Left kidney (tissue), 2 donors: Measurements from ENCODE around the gene IL36A. TPM values are rescaled to one million over a fixed set of nuclear protein-coding genes. Genes with fewer than 3 reads are reported as not detected.

ENCODE experiments used
- DNase-seq: peaks from one replicate; pipeline ENCODE4 v3.0.0-alpha.2; 2013
- polyA plus RNA-seq: library from polyadenylated mRNA; unstranded; fragments of 120-200 nt; gene quantifications from one replicate; pipeline ENCODE4 v1.2.1, GENCODE V29; 2013; ENCODE audit not compliant: insufficient read length

IL36A gene
- polyA plus RNA-seq, 1 donor: not detected

- DNase-seq: no peak
These were observed 2.6 kb upstream of the IL36A start for GRCh38 chr2:113002677-113003076.

DNA sequence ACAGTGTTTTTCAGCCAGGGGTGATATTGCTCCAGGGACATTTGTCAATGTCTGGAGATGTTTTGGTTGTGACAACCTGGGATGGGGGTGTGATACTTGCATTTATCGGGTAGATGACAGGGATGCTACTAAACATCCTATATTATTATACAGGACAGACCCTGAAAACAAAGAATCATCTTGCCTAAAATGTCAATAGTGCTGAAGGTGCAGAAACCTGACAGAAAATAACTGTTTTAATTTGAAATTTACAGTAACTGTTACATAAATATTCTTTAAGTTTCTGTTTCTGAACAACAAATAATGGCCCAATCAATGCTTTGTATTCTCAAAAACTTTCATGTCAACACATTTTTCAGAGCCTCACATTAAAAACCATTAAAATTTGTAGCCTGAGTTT lies 2.0 kb downstream of the IL36A start:
- no peak for DNase-seq

DNA sequence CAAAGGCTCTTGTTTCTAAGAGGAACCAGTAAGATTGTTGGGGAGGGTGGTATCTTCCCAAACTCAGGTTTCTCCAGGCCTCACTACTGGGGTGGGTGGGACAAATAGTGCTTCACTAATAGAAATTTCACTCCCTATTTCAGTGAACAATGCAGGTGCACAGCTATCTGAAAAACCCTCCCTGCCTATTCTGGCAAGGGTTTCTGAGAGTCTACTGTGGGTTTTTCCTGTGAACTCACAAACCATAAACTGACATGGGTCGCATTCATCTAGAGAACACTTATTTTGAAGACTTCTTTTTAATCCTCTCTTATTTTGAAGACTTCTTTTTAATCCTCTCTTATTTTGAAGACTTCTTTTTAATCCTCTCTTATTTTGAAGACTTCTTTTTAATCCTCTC lies 4.4 kb downstream of the IL36A start:
- no peak for DNase-seq

DNA sequence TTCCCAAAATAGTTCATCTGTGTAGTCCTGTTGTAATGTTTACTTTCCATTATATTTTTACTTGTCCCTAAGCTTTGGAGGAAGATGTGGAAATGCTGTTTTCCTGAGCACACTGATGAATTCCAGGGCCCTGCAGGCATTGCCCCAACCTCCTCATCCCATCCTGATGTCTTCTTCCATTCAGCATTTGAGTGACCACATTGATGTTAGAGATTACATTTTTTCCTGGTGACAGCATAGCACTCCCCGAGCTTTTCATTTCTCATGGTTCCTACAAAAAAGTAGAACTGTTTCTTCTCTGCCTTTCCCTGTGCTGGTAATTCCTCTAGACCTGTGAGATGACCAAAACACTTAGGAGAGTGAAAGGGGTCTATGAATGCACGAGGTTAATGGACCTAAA lies 4.8 kb downstream of the IL36A start:
- no peak for DNase-seq

DNA sequence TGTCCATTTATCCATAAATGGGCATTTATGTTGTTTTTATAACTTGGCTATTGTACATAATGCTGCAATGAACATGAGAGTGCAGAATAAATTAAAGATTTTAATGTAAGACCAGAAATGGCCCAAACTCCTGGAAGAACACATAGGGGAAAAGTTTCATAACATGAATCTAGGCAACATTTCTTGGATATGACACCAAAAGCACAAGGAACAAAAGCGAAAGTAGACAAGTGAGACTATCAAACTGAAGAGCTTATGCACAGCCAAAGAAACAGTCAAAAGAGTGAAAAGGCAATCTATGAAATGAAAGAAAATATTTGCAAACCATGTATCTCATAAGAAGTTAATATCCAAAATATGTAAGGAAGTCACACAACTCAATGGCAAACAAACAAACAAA lies 5.8 kb downstream of the IL36A start:
- no peak for DNase-seq

GRCh38 chr2:113012436-113013335 lies 7.4 kb downstream of the IL36A start:
- DNase-seq: no peak

DNA sequence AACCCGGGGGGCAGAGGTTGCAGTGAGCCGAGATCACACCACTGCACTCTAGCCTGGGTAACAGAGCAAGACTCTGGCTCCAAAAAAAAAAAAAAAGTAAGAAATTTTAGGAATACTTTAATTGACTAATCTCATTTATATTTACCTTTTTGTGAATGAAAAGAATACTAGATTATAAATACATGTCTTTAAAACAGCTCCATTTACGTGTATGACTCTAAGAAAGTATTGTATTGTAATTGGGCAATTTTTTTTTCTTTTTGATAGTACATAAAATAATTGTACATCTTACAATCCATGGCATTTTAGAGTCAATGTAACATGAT lies 8.0 kb downstream of the IL36A start:
- no peak for DNase-seq

- no peak for DNase-seq
These were observed 8.8 kb downstream of the IL36A start for GRCh38 chr2:113014067-113014466.

DNA sequence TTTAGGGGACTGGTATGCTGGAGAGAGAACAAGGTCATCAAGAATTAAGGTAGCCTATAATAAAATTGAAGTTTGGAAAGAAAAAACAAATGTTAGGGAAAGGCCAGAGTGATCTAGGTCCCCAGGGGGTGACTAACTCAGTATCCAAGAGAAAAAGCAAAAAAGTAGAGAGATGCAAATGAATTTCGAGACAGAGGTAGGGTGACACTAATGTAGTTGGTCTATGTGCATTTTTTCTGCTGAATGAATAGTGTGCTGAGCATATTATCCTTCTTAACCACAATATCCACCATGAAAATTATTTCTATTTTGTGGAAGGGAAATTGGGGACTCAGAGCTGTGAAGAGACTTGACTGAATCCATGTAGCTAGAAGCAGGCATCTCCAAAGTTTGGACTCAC lies 9.8 kb downstream of the IL36A start:
- no peak for DNase-seq

GRCh38 chr2:113015655-113016054 lies 10.4 kb downstream of the IL36A start:
- DNase-seq: no peak

GRCh38 chr2:113018509-113018908 lies 13.2 kb downstream of the IL36A start:
- DNase-seq: no peak

- DNase-seq: no peak
These were observed 16.1 kb downstream of the IL36A start for GRCh38 chr2:113021312-113021711.

DNA sequence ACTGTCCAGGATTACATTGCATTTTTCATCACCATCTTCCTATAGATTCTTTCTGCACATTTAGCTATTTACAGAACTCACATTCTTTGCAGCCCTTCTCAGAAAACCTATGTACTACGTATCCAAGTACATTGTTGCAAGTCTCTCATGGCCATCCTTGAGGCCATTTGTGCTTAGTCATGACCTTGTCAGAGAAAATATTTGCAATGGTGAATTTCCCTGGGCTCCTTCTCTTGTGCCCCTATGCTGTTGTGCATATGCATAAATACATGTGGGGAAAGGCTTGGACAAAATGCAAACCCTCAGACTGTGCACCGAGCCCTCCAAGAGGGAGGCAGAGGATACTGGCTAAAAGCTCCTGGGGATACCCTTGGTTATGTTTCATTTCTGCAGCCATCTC lies 19.5 kb downstream of the IL36A start:
- no peak for DNase-seq

- DNase-seq: no peak
These were observed 20.5 kb downstream of the IL36A start for GRCh38 chr2:113025737-113026136.

GRCh38 chr2:113027691-113028090 lies 22.4 kb downstream of the IL36A start:
- no peak for DNase-seq

GRCh38 chr2:113028112-113028511 lies 22.9 kb downstream of the IL36A start:
- DNase-seq: no peak

- DNase-seq: no peak
These were observed 27.5 kb downstream of the IL36A start for GRCh38 chr2:113032737-113033136.

GRCh38 chr2:113034016-113034415 lies 28.8 kb downstream of the IL36A start:
- no peak for DNase-seq

- no peak for DNase-seq
These were observed 31.5 kb downstream of the IL36A start for GRCh38 chr2:113036763-113037162.

GRCh38 chr2:113038291-113038690 lies 33.0 kb downstream of the IL36A start:
- DNase-seq: no peak

DNA sequence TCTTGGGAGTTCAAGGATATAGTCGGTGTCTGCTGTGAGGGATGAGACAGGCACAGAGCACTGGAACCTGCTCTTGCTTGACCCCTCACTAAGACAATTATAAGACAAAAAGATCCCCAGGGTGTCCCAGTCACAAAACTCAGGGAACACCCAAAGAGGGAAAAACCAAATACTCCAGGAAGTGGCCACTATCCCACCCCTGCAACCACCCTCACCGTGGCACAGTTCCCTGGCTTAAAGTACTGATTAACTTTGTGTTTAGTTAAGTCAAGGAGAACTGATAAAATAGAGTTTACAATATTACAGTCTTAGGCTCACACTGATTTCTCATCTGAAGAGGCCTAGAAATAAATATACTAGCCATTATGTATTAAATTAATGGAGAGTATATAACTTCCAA lies 33.9 kb downstream of the IL36A start:
- DNase-seq: no peak

GRCh38 chr2:113039719-113040118 lies 34.5 kb downstream of the IL36A start:
- no peak for DNase-seq

DNA sequence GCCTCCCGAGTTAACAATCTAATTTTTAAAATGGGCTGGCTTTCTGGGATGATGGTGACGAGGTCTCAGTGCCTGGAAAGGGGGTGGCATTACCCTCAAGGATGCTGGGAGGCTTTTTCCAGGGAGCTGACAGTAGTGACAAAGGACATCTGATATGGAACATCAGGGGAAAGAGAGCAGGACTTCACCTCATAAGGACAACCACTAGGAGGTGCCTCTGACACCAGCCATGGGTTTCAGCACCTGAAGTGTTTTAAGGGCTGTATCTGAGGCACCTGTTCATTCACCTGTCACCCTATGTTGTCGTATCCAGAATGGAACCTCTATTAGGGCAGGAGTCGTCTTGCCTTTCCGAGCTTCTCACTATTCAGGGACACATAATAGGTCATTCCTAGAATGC lies 36.6 kb downstream of the IL36A start:
- no peak for DNase-seq

DNA sequence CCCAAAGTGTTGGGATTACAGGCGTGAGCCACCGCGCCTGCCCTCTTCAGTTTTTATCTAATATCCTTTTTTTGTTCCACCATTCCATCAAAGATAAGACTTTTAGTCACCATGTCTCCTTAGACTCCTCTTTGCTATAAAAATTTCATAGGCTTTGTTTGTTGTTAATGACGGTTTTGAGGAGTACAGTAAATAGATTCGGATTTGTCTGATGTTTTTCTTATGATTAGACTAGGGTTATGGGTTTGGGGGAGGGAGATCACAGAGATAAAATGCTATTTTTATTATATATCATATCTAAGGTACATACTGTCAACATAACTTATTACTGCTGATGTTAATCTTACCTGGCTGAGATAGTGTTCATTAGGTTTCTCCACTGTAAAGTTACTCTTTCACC lies 41.2 kb downstream of the IL36A start:
- DNase-seq: no peak
